ENCODE measurements around the gene PIK3R6.

Gene PIK3R6

GRCh38 chr17:8855477-8856204 is 11.8 kb downstream of the PIK3R6 start:
- no peak overlapping the region for H3K27ac ChIP-seq (ENCODE audit: low read depth, low read length)
- no peaks in the 10 kb centered on the region for H3K9me3 ChIP-seq (ENCODE audit: control insufficient read depth in 5 of 5, low read length in 5 of 5)
- no peaks in the 10 kb centered on the region for H3K36me3 ChIP-seq (ENCODE audit: control insufficient read depth in 5 of 5, insufficient read depth in 5 of 5, low read length in 5 of 5)
- H3K27me3 ChIP-seq (ENCODE audit: control insufficient read depth in 5 of 5, insufficient read depth in 4 of 5, low read length in 5 of 5), result peaks cover 0 to 3% (median 0%) of the 10 kb centered on the region in 5 donors
- H3K4me3 ChIP-seq (ENCODE audit: low read depth in 1 of 5, low read length in 5 of 5), result no peak overlapping the region
- H3K4me1 ChIP-seq (ENCODE audit: control insufficient read depth in 5 of 5, insufficient read depth in 5 of 5, low read length in 5 of 5), result peaks cover 0 to 29% (median 5%) of the 10 kb centered on the region in 5 donors
- H3K9ac ChIP-seq (ENCODE audit: low read length in 5 of 5), result no peak overlapping the region

- Histone ChIP-seq H3K9ac (ENCODE audit: low read length in 5 of 5) (no peak overlapping the region), H3K9me3 (ENCODE audit: control insufficient read depth in 5 of 5, low read length in 5 of 5) (no peaks in the 10 kb centered on the region), H3K4me3 (ENCODE audit: low read depth in 1 of 5, low read length in 5 of 5) (no peak overlapping the region), H3K36me3 (ENCODE audit: control insufficient read depth in 5 of 5, insufficient read depth in 5 of 5, low read length in 5 of 5) (peaks cover 0 to 3% (median 0%) of the 10 kb centered on the region in 5 donors), H3K27me3 (ENCODE audit: control insufficient read depth in 5 of 5, insufficient read depth in 4 of 5, low read length in 5 of 5) (peaks cover 0 to 3% (median 0%) of the 10 kb centered on the region in 5 donors), H3K27ac (ENCODE audit: low read depth, low read length) (no peak overlapping the region), H3K4me1 (ENCODE audit: control insufficient read depth in 5 of 5, insufficient read depth in 5 of 5, low read length in 5 of 5) (no peaks in the 10 kb centered on the region)
These were observed 15.9 kb downstream of the PIK3R6 start for GRCh38 chr17:8851600-8851999.

DNA sequence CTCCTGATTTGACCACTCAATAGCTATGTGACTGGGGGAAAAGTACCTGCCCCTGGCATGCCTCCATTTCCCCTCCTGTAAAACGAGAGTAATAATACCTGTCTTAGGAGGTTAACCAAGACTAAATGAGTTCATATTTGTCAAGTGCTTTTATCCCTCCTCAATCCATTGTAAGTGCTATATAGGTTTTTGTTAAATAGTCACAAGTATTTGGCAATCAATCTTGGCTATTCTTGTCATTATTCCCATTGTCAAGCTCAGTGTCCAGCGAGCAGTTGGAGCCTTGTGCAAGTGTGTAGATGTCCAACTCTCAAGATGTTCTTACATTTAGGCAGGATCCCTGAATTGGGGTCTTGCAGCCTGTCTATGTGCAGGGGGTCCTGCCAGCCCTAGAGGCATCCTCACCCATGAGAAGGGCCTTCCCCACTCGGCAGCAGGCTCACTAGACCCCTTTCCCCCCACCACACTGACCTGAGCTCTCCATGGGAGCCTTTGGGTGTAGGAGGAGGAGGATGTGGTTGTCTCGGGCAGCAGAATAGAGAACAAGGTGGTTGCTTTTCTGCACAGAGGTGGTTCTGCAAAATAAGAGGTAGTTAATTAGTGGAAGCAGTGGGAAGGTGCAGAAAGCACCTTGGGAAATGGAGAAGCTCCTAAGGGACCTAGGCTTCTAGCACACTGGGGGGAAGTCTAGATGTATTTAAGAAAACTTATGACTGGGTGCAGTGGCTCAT is 18.0 kb downstream of the PIK3R6 start:
- Histone ChIP-seq H3K4me3 (ENCODE audit: low read depth in 1 of 5, low read length in 5 of 5) (no peak overlapping the region), H3K4me1 (ENCODE audit: control insufficient read depth in 5 of 5, insufficient read depth in 5 of 5, low read length in 5 of 5) (no peaks in the 10 kb centered on the region), H3K27me3 (ENCODE audit: control insufficient read depth in 5 of 5, insufficient read depth in 4 of 5, low read length in 5 of 5) (peaks cover 0 to 3% (median 0%) of the 10 kb centered on the region in 5 donors), H3K36me3 (ENCODE audit: control insufficient read depth in 5 of 5, insufficient read depth in 5 of 5, low read length in 5 of 5) (peaks cover 0 to 3% (median 0%) of the 10 kb centered on the region in 5 donors), H3K9ac (ENCODE audit: low read length in 5 of 5) (no peak overlapping the region), H3K27ac (ENCODE audit: low read depth, low read length) (no peak overlapping the region), H3K9me3 (ENCODE audit: control insufficient read depth in 5 of 5, low read length in 5 of 5) (no peaks in the 10 kb centered on the region)

DNA sequence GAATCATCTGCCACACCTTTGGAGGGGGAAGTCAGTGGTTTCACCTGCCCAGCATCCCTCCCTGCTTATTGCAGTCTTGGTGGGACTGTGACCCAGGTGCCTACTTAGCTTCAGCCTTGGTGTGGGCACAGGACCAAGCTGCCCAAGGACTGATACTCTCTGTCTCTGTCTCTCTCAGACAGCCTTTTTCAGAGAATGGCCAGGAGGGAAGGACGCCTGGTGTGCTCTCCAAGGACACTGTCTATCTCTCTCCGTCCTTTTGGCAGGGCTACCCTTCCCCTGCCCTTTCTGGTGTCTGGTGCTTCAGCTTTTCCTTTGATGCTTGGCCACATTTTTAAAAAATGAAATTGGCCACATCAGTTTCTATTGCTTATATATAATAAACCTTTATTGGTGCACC is 19.6 kb downstream of the PIK3R6 start:
- Histone ChIP-seq H3K9ac (ENCODE audit: low read length in 5 of 5) (no peak overlapping the region), H3K27ac (ENCODE audit: low read depth, low read length) (no peak overlapping the region)

DNA sequence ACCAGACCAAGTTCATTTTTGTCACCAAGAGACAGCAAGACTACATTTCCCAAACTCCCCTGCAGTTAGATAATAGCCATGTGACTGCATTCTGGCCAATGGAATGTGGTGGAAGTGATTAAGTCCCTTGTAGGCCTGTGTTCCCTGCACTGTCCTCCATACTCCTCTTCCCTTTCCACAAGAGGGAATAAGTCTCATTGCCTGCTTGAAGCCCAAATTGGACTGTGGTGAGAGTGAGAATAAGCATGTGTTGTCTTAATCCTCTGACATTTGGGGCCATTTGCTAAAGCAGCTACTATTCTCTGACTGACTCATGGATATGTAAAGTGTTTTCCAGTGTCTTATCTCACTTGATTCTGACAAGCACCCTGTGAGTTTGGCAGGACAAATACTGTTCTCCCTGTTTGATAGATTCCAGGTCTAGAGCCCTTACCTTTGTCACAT is 20.7 kb downstream of the PIK3R6 start:
- H3K9me3 ChIP-seq (ENCODE audit: control insufficient read depth in 5 of 5, low read length in 5 of 5), result no peaks in the 10 kb centered on the region
- H3K4me3 ChIP-seq (ENCODE audit: low read depth in 1 of 5, low read length in 5 of 5), result no peak overlapping the region
- H3K4me1 ChIP-seq (ENCODE audit: control insufficient read depth in 5 of 5, insufficient read depth in 5 of 5, low read length in 5 of 5), result peaks cover 0 to 13% (median 2%) of the 10 kb centered on the region in 5 donors
- no peak overlapping the region for H3K27ac ChIP-seq (ENCODE audit: low read depth, low read length)
- peaks cover 0 to 3% (median 0%) of the 10 kb centered on the region in 5 donors for H3K27me3 ChIP-seq (ENCODE audit: control insufficient read depth in 5 of 5, insufficient read depth in 4 of 5, low read length in 5 of 5)
- peaks cover 0 to 3% (median 0%) of the 10 kb centered on the region in 5 donors for H3K36me3 ChIP-seq (ENCODE audit: control insufficient read depth in 5 of 5, insufficient read depth in 5 of 5, low read length in 5 of 5)
- H3K9ac ChIP-seq (ENCODE audit: low read length in 5 of 5), result no peak overlapping the region

More for the DNA sequence above, 19.6 kb downstream of the PIK3R6 start:
- peaks cover 0 to 10% (median 2%) of the 10 kb centered on the region in 5 donors for H3K4me1 ChIP-seq (ENCODE audit: control insufficient read depth in 5 of 5, insufficient read depth in 5 of 5, low read length in 5 of 5)
- H3K4me3 ChIP-seq (ENCODE audit: low read depth in 1 of 5, low read length in 5 of 5), result no peak overlapping the region
- peaks cover 0 to 3% (median 0%) of the 10 kb centered on the region in 5 donors for H3K36me3 ChIP-seq (ENCODE audit: control insufficient read depth in 5 of 5, insufficient read depth in 5 of 5, low read length in 5 of 5)
- H3K27me3 ChIP-seq (ENCODE audit: control insufficient read depth in 5 of 5, insufficient read depth in 4 of 5, low read length in 5 of 5), result peaks cover 0 to 3% (median 0%) of the 10 kb centered on the region in 5 donors
- no peaks in the 10 kb centered on the region for H3K9me3 ChIP-seq (ENCODE audit: control insufficient read depth in 5 of 5, low read length in 5 of 5)

GRCh38 chr17:8844229-8845218 is 22.9 kb downstream of the PIK3R6 start:
- Histone ChIP-seq H3K9ac (ENCODE audit: low read length in 5 of 5) (no peak overlapping the region), H3K4me3 (ENCODE audit: low read depth in 1 of 5, low read length in 5 of 5) (no peak overlapping the region), H3K36me3 (ENCODE audit: control insufficient read depth in 5 of 5, insufficient read depth in 5 of 5, low read length in 5 of 5) (peaks cover 0 to 1% (median 0%) of the 10 kb centered on the region in 5 donors), H3K27me3 (ENCODE audit: control insufficient read depth in 5 of 5, insufficient read depth in 4 of 5, low read length in 5 of 5) (peaks cover 0 to 3% (median 0%) of the 10 kb centered on the region in 5 donors), H3K9me3 (ENCODE audit: control insufficient read depth in 5 of 5, low read length in 5 of 5) (no peaks in the 10 kb centered on the region), H3K4me1 (ENCODE audit: control insufficient read depth in 5 of 5, insufficient read depth in 5 of 5, low read length in 5 of 5) (peaks cover 0 to 13% (median 2%) of the 10 kb centered on the region in 5 donors), H3K27ac (ENCODE audit: low read depth, low read length) (no peak overlapping the region)

DNA sequence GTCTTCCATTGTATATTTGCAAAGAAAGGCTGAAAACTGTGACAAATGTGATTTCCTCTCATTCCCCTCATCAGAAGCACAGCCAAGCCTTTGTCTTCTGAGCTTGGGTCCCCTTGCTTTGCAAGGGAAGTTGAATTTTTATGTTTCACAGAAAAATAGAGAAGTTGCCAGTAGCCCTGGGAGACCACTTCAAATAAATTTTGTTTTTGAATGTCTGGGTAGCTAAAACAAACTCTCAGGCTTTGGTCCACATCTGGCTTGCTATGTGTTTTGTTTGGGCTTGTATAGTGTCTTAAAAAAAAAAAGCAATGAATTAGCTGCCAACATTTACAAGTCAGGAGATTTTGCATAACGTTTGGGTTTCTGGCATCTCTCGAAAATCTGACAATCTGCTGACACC is 24.1 kb downstream of the PIK3R6 start:
- Histone ChIP-seq H3K27ac (ENCODE audit: low read depth, low read length) (no peak overlapping the region), H3K27me3 (ENCODE audit: control insufficient read depth in 5 of 5, insufficient read depth in 4 of 5, low read length in 5 of 5) (peaks cover 0 to 6% (median 4%) of the 10 kb centered on the region in 5 donors), H3K36me3 (ENCODE audit: control insufficient read depth in 5 of 5, insufficient read depth in 5 of 5, low read length in 5 of 5) (no peaks in the 10 kb centered on the region), H3K4me3 (ENCODE audit: low read depth in 1 of 5, low read length in 5 of 5) (no peak overlapping the region), H3K4me1 (ENCODE audit: control insufficient read depth in 5 of 5, insufficient read depth in 5 of 5, low read length in 5 of 5) (peaks cover 0 to 13% (median 2%) of the 10 kb centered on the region in 5 donors), H3K9me3 (ENCODE audit: control insufficient read depth in 5 of 5, low read length in 5 of 5) (no peaks in the 10 kb centered on the region), H3K9ac (ENCODE audit: low read length in 5 of 5) (no peak overlapping the region)

DNA sequence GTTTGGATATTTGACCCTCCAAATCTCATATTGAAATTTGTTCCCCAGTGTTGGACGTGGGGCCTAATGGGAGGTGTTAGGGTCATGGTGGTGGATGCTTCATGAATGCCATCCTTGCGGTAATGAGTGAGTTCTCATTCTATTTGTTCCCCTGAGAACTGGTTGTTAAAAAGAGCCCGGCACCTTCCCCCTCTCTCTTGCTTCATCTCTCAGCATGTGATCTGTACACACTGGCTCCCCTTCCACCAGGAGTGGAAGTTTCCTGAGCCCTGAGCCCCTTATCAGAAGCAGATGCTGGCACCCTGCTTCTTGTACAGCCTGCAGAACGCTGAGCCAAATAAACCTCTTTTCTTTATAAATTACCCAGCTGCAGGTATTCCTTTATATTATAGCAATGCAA is 25.6 kb downstream of the PIK3R6 start:
- no peak overlapping the region for H3K4me3 ChIP-seq (ENCODE audit: low read depth in 1 of 5, low read length in 5 of 5)
- peaks cover 0 to 12% (median 10%) of the 10 kb centered on the region in 5 donors for H3K27me3 ChIP-seq (ENCODE audit: control insufficient read depth in 5 of 5, insufficient read depth in 4 of 5, low read length in 5 of 5)
- H3K36me3 ChIP-seq (ENCODE audit: control insufficient read depth in 5 of 5, insufficient read depth in 5 of 5, low read length in 5 of 5), result no peaks in the 10 kb centered on the region
- no peak overlapping the region for H3K27ac ChIP-seq (ENCODE audit: low read depth, low read length)
- peaks cover 0 to 13% (median 2%) of the 10 kb centered on the region in 5 donors for H3K4me1 ChIP-seq (ENCODE audit: control insufficient read depth in 5 of 5, insufficient read depth in 5 of 5, low read length in 5 of 5)
- no peaks in the 10 kb centered on the region for H3K9me3 ChIP-seq (ENCODE audit: control insufficient read depth in 5 of 5, low read length in 5 of 5)
- no peak overlapping the region for H3K9ac ChIP-seq (ENCODE audit: low read length in 5 of 5)

DNA sequence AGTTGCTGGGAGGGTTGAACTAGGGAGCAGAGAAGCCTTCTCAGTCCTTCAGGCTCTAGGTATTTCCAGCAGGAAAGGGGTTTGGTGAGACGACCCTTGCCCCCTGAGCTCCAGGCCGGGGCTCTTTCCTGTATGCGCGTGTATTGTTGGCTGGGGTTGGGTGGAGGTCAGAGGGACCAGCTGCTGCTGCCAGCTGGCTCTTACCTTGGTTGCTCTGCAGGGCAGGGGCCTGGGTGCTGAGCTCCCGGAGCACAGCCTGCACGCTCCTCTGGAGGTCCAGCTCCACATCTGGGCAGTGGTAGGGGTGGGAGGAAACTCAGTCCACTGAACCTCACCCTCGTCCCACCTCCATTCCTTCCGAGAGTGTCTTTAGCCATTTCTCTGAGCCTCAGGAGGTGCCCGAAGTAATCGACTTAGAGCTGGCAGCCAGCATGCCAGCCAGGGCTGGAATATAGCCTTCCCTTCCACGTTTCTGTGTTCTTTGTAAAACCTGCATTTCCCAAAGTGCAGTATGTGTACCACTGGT is 28.0 kb downstream of the PIK3R6 start:
- H3K9me3 ChIP-seq (ENCODE audit: control insufficient read depth in 5 of 5, low read length in 5 of 5), result no peaks in the 10 kb centered on the region
- H3K36me3 ChIP-seq (ENCODE audit: control insufficient read depth in 5 of 5, insufficient read depth in 5 of 5, low read length in 5 of 5), result peaks cover 0 to 10% (median 0%) of the 10 kb centered on the region in 5 donors
- no peak overlapping the region for H3K27ac ChIP-seq (ENCODE audit: low read depth, low read length)
- H3K27me3 ChIP-seq (ENCODE audit: control insufficient read depth in 5 of 5, insufficient read depth in 4 of 5, low read length in 5 of 5), result peaks cover 0 to 17% (median 11%) of the 10 kb centered on the region in 5 donors
- H3K4me1 ChIP-seq (ENCODE audit: control insufficient read depth in 5 of 5, insufficient read depth in 5 of 5, low read length in 5 of 5), result peaks cover 0 to 13% (median 2%) of the 10 kb centered on the region in 5 donors
- H3K4me3 ChIP-seq (ENCODE audit: low read depth in 1 of 5, low read length in 5 of 5), result no peak overlapping the region
- no peak overlapping the region for H3K9ac ChIP-seq (ENCODE audit: low read length in 5 of 5)

Measured in subcutaneous abdominal adipose tissue (tissue), 5 donors.